Measurements from ENCODE around the gene ACER3.
A peak's percentile ranks its signal among the peaks of the same experiment; 100 is the strongest.
"Not testable (repeated sequence)": the region's sequence is repeated elsewhere in the genome, so short reads cannot be mapped to it uniquely, and the experiment has no call there.

The ACER3 gene

DNA sequence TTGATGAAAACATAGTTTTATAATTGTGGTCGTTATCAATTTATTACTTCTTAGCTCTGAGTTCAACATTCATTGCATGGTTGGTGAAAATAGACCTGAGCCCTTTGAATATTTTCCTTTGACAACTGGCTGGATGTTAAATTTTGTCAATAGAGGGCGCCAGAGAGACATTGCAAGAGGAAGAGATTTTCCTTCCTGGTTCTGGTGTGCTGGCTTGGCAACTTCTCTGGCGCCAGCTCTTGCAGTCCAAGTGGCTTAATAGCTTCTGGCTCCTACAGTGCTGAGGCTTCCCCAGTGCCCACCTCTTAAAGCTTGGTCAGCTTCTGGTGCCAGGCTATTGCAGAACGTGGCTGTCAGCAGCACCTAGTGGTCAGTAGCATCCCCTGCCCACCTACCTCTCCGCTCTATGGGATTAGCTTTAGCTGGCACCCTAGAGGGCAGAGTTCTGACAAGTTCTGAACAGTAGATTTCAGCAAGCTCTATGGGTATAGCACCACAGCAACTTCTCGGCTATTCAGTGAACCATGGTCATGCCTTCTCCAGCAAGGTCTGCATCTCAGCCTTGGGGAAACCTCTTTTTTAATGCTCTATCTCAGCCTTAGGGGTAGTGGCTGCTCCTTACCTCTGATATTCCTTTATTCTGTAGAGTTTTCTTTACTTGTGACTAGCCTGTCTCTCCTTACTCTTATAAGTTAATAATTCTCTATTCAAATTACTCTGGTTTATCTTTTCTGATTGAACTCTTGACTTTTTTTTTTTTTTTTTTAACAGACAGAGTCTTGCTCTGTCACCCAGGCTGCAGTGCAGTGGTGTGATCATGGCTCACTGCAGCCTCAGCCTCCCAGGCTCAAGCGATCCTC lies 59.4 kb downstream of the ACER3 start:
- DNase-seq (ENCODE audit: low read depth): peak; percentile 80

DNA sequence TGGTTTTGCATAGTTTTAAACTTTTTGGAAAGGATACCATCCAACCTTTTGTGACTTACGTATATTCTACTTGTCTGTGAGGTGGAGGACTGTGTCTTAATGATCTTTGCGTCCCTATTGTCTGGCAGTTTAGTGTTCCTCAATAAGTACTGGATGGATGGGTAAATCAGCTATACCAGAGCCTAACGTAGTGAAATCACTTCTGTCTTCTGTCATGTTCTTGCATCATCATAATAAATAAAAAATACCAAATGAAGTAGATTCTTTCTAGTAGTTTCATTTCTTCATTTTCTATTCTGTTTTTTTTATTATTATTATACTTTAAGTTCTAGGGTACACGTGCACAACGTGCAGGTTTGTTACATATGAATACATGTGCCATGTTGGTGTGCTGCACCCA lies 66.4 kb downstream of the ACER3 start:
- DNase-seq (ENCODE audit: low read depth): no peak

DNA sequence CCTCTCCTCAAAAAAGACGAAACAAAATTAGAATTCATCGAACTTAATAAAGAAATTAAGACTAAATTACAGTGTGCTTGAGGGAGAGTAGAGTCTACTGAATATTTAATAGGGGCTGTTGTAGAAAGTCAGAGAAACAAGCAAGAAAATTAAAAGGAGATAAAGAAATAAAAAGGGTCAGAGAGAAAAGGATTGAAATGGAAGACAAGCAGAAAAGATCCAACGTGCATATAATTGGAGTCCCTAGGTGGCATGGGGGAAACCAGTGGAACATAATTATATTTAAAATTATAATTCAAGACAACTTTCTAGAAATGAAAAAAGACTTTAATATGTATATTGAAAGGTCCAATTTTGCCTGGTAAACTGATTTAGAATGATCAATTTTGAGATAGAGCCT lies 74.3 kb downstream of the ACER3 start:
- no peak for DNase-seq (ENCODE audit: low read depth)

DNA sequence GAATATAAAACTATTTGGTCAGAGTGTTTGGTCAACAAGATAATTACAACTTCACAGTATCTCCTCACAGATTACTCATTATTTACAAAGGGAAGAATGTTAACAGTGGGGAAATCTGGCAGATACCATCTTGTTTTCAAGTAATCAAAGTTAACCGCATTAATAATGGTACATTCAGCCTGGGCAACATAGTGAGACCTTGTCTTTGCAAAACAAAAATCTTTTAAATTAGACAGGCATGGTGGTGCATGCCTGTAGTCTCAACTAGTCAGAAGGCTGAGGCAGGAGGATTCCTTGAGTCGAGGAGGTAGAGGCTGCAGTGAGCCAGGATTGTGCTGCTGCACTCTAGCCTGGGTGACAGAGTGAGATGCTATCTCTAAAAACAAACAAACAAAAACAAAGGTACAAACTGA lies 78.5 kb downstream of the ACER3 start:
- DNase-seq (ENCODE audit: low read depth): no peak

DNA sequence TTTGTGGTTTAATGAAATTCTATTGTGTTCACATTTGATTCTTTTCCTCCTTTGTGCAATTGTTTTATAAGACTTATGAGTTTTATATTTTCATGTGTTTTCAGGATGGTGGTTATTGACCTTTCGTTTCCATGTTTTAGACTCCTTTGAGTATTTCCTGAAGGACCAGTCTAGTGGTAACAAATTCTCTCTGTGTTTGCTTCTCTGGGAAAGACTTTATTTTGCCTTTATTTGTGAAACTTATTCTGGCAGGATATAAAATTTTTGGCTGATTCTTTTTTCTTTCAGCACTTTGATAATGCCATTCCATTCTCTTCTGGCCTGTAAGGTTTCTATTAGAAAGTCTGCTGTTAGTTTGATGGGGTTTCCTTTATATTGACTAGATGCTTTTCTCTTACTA lies 83.5 kb downstream of the ACER3 start:
- no peak for DNase-seq (ENCODE audit: low read depth)

DNA sequence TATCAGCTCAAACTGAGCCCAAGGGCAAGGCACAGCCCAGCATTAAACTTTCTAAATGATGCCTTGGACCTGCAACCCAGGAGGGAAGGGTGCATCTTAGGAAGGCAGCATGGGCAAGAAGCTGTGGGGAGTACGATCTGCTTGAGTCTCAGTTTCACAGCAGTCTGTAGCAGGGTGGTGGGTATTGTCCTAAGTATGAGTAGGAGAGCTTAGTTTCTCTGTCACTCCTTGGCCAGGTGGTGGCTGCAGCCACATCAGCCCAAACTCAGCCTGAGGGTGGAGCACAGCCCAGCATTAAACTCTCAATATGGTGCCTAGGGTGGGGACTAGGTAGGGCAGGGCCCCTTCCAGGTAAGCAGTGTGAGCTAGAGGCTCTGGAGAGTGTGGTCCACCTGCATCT lies 85.5 kb downstream of the ACER3 start:
- DNase-seq (ENCODE audit: low read depth): no peak

DNA sequence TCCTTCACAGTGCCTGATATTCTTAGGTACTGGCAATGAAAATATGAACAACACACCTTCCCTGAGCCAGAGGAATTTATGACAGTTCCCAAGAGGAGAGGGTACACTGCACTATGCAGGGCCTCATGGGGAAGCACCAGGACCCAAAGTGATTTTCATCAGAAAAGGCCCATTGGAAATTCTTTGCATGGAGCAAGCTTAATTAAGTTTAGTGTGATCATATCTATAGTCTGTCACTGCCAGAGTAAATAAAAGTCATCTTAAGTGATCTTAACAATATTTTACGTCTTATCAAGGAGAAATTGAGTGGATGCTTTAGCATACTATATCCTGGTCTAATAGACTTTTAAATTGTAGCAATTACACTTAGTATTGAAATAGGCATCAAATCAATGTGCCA lies 86.5 kb downstream of the ACER3 start:
- no peak for DNase-seq (ENCODE audit: low read depth)

DNA sequence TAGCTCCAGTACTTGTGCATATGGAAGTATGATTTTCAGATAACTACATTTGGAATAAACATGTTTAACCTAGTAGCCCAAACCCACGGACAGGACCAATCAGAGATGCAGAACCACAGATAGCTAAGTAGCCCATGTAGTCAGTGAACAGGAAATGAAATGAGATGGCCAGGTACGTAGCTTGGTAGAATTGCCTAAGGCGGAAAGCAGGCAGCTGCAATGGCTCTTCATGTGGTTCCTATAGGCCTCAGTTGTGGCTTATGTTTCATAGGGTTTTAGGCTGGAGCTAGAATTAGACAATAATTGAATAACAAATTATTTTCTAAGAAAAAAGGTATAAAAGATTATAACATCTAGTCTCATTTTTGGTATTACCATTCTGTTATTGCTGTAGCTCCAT lies 87.1 kb downstream of the ACER3 start:
- no peak for DNase-seq (ENCODE audit: low read depth)

DNA sequence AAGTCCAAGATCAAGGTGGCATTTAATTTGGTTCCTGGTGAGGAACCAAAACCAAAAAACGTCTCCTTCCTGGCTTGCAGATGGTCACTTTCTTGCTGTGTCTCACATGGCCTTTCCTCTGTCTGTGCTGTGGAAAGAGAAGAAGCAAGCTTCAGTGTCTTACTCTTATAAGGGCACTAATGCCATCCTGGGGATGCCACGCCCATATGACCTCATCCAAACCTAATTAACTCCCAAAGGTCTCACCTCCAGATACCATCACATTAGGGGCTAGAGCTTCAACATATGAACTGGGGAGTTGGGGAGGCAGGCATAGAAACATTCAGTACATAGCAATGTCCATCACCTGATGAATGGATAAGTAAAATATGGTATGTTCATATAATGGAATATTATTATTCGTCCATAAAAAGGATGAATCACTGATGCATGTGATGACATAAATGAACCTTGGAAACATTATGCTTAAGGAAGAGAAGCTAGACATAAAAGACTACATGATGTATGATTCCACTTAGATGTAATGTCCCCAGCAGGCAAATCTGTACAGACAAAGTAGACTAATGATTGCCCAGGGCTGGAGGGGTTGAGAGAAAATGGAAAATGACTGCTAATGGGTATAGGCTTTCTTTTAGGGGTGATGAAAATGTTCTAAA lies 94.9 kb downstream of the ACER3 start:
- no peak for DNase-seq (ENCODE audit: low read depth)

DNA sequence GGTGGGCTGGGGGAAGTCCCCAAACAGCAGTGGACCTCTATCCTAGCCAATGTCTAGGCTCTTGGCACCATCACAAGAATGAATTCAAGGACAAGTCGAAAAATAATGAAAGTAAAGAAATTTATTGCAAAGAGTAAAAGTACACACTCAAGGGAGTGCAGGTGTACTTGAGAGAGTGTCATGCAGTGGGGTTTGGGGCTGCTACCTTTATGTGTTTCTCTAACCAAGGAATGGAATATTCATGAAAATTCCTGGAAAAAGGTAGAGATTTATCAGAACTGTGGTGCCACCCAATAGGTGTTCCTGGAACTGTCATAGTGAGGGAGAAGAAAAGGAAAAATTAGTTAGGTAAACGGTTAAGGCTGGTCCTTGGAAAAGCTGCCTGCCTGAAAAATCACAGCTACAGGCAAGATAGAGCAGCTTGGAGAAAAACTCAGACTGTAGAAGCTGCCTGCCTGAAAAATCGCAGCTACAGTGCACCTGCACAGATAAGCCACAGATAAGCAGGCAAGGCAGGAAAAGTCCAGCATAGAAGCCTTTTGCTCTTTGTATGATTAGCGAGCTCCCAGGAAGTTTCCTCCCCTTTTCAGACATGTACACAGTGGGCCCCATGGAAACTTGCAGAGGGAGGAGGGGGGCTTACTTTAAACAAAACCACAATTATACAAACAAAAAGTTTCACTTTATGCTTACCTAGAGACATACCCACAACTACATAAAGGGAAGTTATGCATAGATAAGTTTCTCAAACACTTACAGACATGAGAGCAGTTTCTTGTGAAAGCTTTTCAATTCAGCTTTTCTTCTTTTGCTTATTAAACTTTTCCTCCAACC lies 102.1 kb downstream of the ACER3 start:
- DNase-seq (ENCODE audit: low read depth): no peak

DNA sequence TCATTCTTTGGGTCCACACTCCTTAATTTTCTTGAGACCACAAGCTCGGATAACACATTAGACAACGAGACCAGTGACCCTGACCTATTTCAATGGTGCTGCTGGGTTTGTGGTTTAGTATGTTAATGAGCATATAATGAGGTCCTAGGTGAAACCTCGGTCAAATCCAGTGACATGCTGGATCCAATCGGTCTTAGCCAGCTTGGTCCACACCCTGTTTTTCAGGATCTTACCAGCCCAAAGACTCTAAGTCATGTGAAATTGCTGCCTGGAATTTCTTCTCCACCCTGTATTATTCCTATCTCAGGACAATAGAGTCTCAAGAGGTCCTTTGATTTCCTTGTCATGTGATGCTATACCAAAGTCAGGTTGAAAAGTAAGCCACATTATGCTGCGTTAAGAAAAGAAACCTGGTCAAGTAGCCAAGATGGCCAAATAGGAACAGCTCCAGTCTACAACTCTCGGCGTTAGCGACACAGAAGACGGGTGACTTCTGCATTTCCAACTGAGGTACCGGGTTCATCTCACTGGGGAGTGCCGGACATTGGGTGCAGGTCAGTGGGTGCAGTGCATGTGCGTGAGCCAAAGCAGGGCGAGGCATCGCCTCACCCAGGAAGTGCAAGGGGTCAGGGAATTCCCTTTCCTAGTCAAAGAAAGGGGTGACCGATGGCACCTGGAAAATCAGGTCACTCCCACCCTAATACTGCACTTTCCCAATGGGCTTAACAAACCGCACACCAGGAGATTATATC lies 102.9 kb downstream of the ACER3 start:
- DNase-seq (ENCODE audit: low read depth): not testable (repeated sequence)

DNA sequence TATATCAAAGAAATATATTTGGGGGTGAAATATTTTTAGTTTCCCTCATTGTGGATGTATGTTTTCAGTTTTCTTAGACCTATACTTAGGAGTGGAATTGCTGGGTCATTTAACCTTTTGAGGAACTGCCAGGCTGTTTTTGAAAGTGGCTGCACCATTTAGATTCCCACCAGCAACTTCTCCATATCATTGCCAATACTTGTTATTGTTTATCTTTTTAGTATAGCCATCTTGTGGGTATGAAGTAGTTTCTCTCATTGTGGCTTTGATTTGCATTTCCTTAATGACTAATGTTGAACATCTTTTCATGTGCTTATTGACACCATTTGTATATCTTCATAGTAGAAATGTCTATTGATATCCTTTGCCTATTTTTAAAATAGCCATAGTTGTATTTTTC lies 111.3 kb downstream of the ACER3 start:
- no peak for DNase-seq (ENCODE audit: low read depth)

DNA sequence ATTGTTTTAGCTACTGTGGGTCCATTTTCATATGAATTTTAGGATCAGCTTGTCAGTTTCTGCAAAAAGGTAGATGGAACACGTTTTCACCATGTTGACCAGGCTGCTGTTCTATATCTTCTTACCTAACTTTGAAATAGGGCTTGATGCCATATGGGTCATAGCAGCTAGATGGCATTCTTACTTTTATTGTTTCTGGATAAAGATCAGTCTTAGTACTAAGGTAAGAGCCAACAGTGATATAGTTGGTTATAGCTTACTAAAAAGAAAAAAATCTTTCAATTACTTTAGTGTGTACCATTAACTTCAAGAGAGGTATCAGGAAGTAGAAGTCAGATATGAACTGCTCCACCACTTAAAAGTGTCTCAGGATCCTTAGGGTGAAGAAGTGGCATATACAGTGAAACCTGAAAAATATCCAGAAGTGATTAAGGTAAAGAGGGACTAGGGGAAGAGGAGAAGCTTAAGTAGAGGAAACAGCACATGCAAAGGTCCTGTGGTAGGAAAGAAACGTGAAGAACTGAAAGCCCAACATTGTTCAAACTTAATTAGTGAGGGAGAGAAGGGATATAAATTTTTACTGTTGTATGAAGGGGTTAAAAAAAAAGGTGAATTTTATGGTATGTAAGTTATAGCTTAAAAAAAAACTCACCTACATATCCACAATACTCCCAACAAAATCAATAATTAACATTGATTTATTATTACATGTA lies 113.6 kb downstream of the ACER3 start:
- no peak for DNase-seq (ENCODE audit: low read depth)

DNA sequence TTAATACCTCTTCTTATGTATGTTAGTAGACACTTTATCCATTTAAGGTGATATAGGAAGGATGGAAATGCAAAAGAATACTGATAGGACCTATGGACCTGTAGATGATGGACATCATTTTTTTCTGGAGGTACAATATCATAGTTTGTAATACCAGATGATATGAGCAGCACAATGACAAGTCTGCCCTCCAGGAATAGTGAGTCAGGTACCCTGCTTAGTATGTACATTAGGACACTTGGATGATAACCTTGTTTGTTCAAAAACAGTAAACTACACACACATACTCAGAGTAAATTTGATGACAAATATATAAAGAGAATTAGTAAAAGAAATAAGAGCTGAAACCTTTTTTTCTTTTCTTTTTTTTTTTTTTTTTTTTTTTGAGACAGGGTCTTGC lies 114.8 kb downstream of the ACER3 start:
- no peak for DNase-seq (ENCODE audit: low read depth)

DNA sequence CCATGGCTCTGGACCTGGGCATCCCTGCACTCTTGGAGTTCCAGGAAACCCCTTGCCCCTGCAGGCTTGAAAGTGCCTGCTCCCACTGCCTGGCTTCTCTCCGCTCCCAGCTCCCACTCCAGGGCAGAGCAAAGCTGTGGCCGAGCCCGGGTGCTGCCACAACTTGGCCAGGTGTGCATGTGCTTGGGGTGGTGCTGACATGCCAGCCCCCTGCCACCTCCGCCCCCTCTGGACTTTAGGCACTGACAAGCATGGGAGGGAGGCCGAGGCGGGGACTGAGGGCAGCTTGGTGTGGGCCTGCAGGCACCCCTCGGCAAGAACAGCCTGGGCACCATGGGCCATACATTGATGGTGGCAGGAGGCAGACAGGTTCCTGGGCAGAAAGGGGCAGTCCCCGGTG lies 117.1 kb downstream of the ACER3 start:
- no peak for DNase-seq (ENCODE audit: low read depth)

DNA sequence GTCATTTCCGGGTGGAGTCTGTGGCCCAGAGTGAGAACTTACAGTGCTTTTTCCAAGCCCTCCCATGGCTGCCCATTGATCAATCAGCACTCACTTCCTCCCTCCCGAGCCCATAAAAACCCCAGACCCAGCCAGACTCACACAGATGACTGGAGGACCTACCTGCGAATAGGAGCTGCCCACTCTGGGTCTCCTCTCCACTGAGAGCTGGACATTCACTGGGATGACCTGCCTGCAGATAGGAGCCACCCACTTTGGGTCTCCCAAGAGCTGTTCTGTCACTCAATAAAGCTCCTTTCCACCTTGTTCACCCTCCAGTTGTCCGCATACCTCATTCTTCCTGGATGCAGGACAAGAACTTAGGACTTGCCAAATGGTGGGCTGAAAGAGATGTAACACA lies 117.5 kb downstream of the ACER3 start:
- DNase-seq (ENCODE audit: low read depth): no peak

DNA sequence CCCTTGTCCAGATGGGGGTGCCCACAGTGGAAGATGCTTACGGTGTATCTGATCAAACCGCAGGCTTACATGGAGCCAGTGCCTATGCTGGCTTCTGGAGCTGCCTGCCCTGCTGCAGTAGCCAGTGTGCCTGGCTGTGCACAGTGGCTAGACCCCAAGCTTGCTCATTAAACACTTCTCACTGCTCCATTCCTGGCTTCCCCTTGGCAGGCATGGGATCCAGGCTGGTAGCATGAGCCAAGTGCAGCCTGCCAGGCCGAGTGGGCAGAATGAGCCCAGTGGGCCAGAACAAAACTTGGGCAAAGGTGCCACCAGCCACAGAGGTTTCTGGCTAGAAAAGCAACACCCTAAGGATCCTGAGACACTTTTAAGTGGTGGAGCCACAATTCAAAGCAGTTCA lies 118.1 kb downstream of the ACER3 start:
- DNase-seq (ENCODE audit: low read depth): no peak

DNA sequence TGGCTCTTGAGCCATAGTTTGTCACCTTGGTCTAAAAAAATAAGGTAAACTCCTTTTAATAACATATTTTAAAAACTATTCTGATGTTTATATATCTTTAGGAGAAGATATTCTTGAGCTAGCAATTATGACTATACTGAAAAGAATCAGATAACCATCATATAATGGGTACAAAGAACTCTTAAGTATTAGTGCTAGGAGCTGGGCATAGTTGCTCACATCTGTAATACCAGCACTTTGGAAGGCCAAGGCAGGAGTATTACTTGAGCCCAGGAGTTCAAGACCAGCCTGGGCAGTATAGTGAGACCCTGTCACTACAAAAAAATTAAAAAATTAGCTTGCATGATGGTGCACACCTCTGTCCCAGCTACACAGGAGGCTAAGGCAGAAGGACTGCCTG lies 119.5 kb downstream of the ACER3 start:
- DNase-seq (ENCODE audit: low read depth): no peak

DNA sequence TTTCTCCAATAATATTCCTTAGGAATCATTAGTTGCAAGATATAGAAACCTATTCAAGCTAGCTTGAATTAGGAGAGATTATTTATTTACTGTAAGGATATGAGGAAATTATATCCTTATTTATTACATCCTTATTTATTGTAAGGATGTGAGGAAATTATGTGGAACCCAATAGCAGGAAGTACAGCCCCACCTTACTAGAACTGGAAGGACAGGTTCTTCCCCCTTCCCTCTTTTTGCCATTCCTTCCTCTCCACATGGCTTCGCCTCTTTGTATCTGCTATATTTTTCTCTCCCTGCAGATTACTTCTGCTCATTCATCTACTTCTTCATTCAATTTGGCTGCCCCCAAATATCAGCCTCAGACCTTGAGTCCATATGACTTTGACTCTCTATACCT lies 124.0 kb downstream of the ACER3 start:
- DNase-seq (ENCODE audit: low read depth): no peak

DNA sequence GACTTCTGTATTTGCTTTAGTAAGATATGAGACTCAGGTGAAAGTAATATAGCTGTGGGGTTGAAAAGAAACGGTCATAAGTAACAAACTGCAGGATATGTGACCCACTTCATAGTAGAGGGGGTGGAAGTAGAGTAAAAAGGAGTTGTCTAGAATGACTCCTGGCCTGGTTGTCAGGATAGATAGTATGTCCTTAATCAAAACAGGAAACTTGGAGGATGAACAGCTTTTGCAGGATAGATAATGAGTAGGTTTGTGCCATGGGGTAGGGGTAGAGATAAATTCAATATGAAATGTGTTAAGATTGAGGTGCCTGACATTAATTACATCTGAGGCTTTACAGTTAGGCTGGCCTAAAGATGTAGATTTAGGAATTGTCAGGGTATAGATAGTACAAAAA lies 126.5 kb downstream of the ACER3 start:
- no peak for DNase-seq (ENCODE audit: low read depth)

DNA sequence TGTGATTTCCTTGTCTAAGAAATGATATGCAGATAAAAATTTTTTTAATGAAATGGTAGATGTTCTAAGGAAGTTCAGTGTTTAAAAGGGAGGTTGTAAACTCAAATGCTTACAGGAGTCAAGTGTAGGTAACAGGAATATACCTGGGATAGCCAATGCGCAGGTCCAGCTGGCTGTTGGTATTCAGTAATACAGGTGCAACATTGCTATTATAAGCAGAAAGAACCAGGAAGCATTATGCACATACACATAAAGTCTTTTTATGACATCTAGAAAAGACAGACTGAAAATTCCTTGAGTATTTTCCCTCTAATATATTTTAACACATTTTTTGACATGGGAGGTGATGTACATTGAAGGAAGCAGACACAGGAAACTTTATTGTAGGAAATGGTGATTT lies 129.9 kb downstream of the ACER3 start:
- no peak for DNase-seq (ENCODE audit: low read depth)

Data from stromal cell of bone marrow (primary cell).